Right lobe of liver (tissue), 6 donors: ENCODE results near the gene ABCA6. TPM values are rescaled to one million over a fixed set of nuclear protein-coding genes. Genes with fewer than 3 reads are reported as not detected.

Experiments
- ATAC-seq, 4 donors: fragments of 200-7000 bp; cut with Tn5 transposase; one replicate each; pipeline ENCODE4 v1.9.1; 2020; ENCODE audit warnings: mild to moderate bottlenecking in 4 of 4, moderate library complexity in 4 of 4
- DNase-seq, 3 donors: peaks; one replicate each; pipeline ENCODE4 v3.0.0-alpha.2; 2020
- H3K27ac ChIP-seq, 3 donors: fragments of 200-600 bp; one replicate each; pipeline ENCODE4 v1.8.0; 2022
- H3K27me3 ChIP-seq, 2 donors: fragments of 200-600 bp; one replicate each; pipeline ENCODE4 v1.8.0; 2022
- H3K36me3 ChIP-seq, 4 donors: fragments of 200-600 bp; sonication (generic) in 1 of 4; one replicate each; pipeline versions ENCODE4 v1.5.1 to v1.8.0; 2017 to 2022; ENCODE audit warnings: control low read depth in 1 of 4
- H3K4me1 ChIP-seq, 4 donors: fragments of 200-600 bp; sonication (generic) in 1 of 4; one replicate each; pipeline versions ENCODE4 v1.5.1 to v1.8.0; 2017 to 2022; ENCODE audit warnings: control low read depth in 1 of 4
- H3K4me3 ChIP-seq, 3 donors: fragments of 200-600 bp; one replicate each; pipeline ENCODE4 v1.8.0; 2022
- H3K9me3 ChIP-seq, 4 donors: fragments of 200-600 bp; sonication (generic) in 1 of 4; one replicate each; pipeline versions ENCODE4 v1.5.1 to v1.8.0; 2017 to 2022; ENCODE audit warnings: control low read depth in 1 of 4
- CTCF ChIP-seq, 4 donors: fragments of 200-600 bp in 3 of 4; fragments of 450-650 bp in 1 of 4; IDR thresholded peaks; one replicate each; pipeline versions ENCODE4 v1.5.1 to v1.8.0; 2016 to 2022; ENCODE audit warnings: antibody characterized with exemption in 4 of 4, mild to moderate bottlenecking in 2 of 4
- POLR2A ChIP-seq: fragments of 450-650 bp; IDR thresholded peaks from one replicate; pipeline ENCODE4 v1.6.1; 2017; ENCODE audit warnings: antibody characterized with exemption, mild to moderate bottlenecking
- WGBS: methylation state at CpG from one replicate; pipeline ENCODE4 v1.1.6; 2018; ENCODE audit warnings: low coverage, low lambda C conversion rate; ENCODE audit not compliant: insufficient coverage; ENCODE audit errors: missing lambda C conversion rate; 5-methylcytosine and 5-hydroxymethylcytosine counted together
- intact Hi-C, 2 donors: fragments of 100-400 bp; cut with DNase I; formaldehyde crosslinking; loops; one replicate each; pipeline versions ENCODE4 v1.11.2 to v1.14.1; 2022
- total RNA-seq, 6 experiments: library from RNA; depleted of rRNA in 2 of 6; stranded (reverse); fragments of >200 nt in 2 of 6; fragmentation: NEBNext Ultra II Directional in 3 of 6; extraction: Animal tissue kit (Norgen Biotek cat#: 25700) in 3 of 6; gene quantifications; one replicate each; pipeline versions ENCODE4 v1.1.0 to v1.2.4, GENCODE V29; 2016 to 2023
- donor health status: DM: no; HTN: yes; CAD: no.
- donor health status: DM: no; HTN: no; CAD: no.
- donor health status: DM: no; HTN: no; CAD: no.
- donor health status: DM: no; HTN: yes; CAD: no.
- donor health status: DM: no; HTN: yes; CAD: no.

ABCA6 gene
- total RNA-seq, 6 experiments from 2014 or later, result 54.7 to 155 (median 86.2) TPM

- Histone ChIP-seq H3K4me3 (no peak overlapping the region), H3K9me3 (no peaks in the 10 kb centered on the region), H3K27me3 (no peaks in the 10 kb centered on the region), H3K36me3 (peaks cover 0 to 78% (median 22%) of the 10 kb centered on the region in 4 donors), H3K4me1 (no peaks in the 10 kb centered on the region), H3K27ac (no peak overlapping the region)
- 65% methylated on average over 4 of the region's 4 CpGs for WGBS
- TF ChIP-seq CTCF (IDR thresholded peaks at IDR 0.05), result no peak
- DNase-seq (no peak), ATAC-seq (peak in 1 of 4 donors; percentile 25)
- intact Hi-C loops, result no loop called here
Measured at GRCh38 chr17:69098625-69099024, 43.1 kb downstream of the ABCA6 start.

- intact Hi-C loops, result no loop called here
- TF ChIP-seq POLR2A, result no peak
- TF ChIP-seq CTCF (IDR thresholded peaks at IDR 0.05), result no peak
- H3K4me3 ChIP-seq, result no peak overlapping the region
- no peaks in the 10 kb centered on the region for H3K9me3 ChIP-seq
- H3K27ac ChIP-seq, result no peak overlapping the region
- no peaks in the 10 kb centered on the region for H3K4me1 ChIP-seq
- WGBS, result 53% methylated on average over 1 of the region's 1 CpG
- peaks cover 0 to 74% (median 23%) of the 10 kb centered on the region in 4 donors for H3K36me3 ChIP-seq
- no peak for ATAC-seq
- DNase-seq, result no peak
- H3K27me3 ChIP-seq, result no peaks in the 10 kb centered on the region
Measured at GRCh38 chr17:69096541-69096940, 45.2 kb downstream of the ABCA6 start.

GRCh38 chr17:69093995-69094394 lies 47.7 kb downstream of the ABCA6 start:
- WGBS, result 73% methylated on average over 2 of the region's 2 CpGs
- no peaks in the 10 kb centered on the region for H3K27me3 ChIP-seq
- H3K4me1 ChIP-seq, result no peaks in the 10 kb centered on the region
- no peak overlapping the region for H3K4me3 ChIP-seq
- intact Hi-C loops, result no loop called here
- ATAC-seq, result no peak
- H3K36me3 ChIP-seq, result peaks cover 0 to 54% (median 16%) of the 10 kb centered on the region in 4 donors
- TF ChIP-seq CTCF (IDR thresholded peaks at IDR 0.05) (no peak), POLR2A (no peak)
- H3K27ac ChIP-seq, result no peak overlapping the region
- no peaks in the 10 kb centered on the region for H3K9me3 ChIP-seq
- DNase-seq, result no peak

GRCh38 chr17:69093279-69093789 lies 48.4 kb downstream of the ABCA6 start:
- no peaks in the 10 kb centered on the region for H3K27me3 ChIP-seq
- 37% methylated on average over 8 of the region's 8 CpGs for WGBS
- H3K36me3 ChIP-seq, result peaks cover 0 to 50% (median 18%) of the 10 kb centered on the region in 4 donors
- ATAC-seq (peak; percentile 23 to 69 (median 63)), DNase-seq (no peak)
- peak overlapping the region in 1 of 3 donors; percentile 3 for H3K27ac ChIP-seq
- H3K9me3 ChIP-seq, result no peaks in the 10 kb centered on the region
- TF ChIP-seq CTCF (IDR thresholded peaks at IDR 0.05), result no peak
- no peak for TF ChIP-seq POLR2A
- intact Hi-C loops, result no loop called here
- H3K4me1 ChIP-seq, result no peaks in the 10 kb centered on the region
- no peak overlapping the region for H3K4me3 ChIP-seq

GRCh38 chr17:69090365-69090764 lies 51.3 kb downstream of the ABCA6 start:
- H3K36me3 ChIP-seq, result peaks cover 3 to 51% (median 16%) of the 10 kb centered on the region in 4 donors
- ATAC-seq (no peak), DNase-seq (no peak)
- no peaks in the 10 kb centered on the region for H3K4me1 ChIP-seq
- H3K4me3 ChIP-seq, result no peak overlapping the region
- no peaks in the 10 kb centered on the region for H3K27me3 ChIP-seq
- TF ChIP-seq POLR2A, result no peak
- TF ChIP-seq CTCF (IDR thresholded peaks at IDR 0.05), result no peak
- no peak overlapping the region for H3K27ac ChIP-seq
- intact Hi-C loops, result no loop called here
- WGBS, result 84% methylated on average over 4 of the region's 4 CpGs
- H3K9me3 ChIP-seq, result no peaks in the 10 kb centered on the region
